GM15510 (cell line): ENCODE results near the gene BANF1.
A peak's percentile ranks its signal among the peaks of the same experiment; 100 is the strongest.

Experiments used
- POLR2A ChIP-seq: IDR thresholded peaks from 3 replicates; pipeline ENCODE4 v1.6.1; 2011; ENCODE audit warnings: borderline replicate concordance; ENCODE audit not compliant: insufficient read length; ENCODE audit errors: extremely low read depth

Gene BANF1

GRCh38 chr11:66051766-66052663 lies 49.7 kb downstream of the BANF1 start, which contains the start of gene SF3B2:
Gene SF3B2, plus strand, starts transcription at chr11:66052364. Its CDS starts 21 bp downstream, at chr11:66052385.
- TF ChIP-seq POLR2A: peak; percentile 61

GRCh38 chr11:66052664-66052982 lies 50.3 kb downstream of the BANF1 start:
- no peak for TF ChIP-seq POLR2A
